H9 (cell line): ENCODE results near the gene HAGHL. TPM values are rescaled to one million over a fixed set of nuclear protein-coding genes. Genes with fewer than 3 reads are reported as not detected.

ENCODE experiments used
- DNase-seq: peaks from one replicate; pipeline ENCODE4 v3.0.0-alpha.2; 2017
- H2AFZ ChIP-seq: one replicate; pipeline ENCODE4 v1.6.1; 2013; ENCODE audit warnings: mild to moderate bottlenecking, low read length, control low read depth, moderate library complexity
- H2AK5ac ChIP-seq: 2 replicates; pipeline ENCODE4 v1.6.1; 2013; ENCODE audit warnings: low read length, control low read depth, mixed read lengths; ENCODE audit not compliant: insufficient read length
- H2BK120ac ChIP-seq: one replicate; pipeline ENCODE4 v1.6.1; 2013; ENCODE audit warnings: low read depth, mild to moderate bottlenecking, low read length, control low read depth, inconsistent platforms; ENCODE audit not compliant: poor library complexity, severe bottlenecking
- H2BK12ac ChIP-seq: 2 replicates; pipeline ENCODE4 v1.6.1; 2013; ENCODE audit warnings: low read length, control low read depth, mixed read lengths, low read depth; ENCODE audit not compliant: insufficient read length
- H2BK15ac ChIP-seq: 2 replicates; pipeline ENCODE4 v1.6.1; 2013; ENCODE audit warnings: low read depth, low read length, control low read depth
- H2BK20ac ChIP-seq: one replicate; pipeline ENCODE4 v1.6.1; 2013; ENCODE audit warnings: low read depth, mild to moderate bottlenecking, low read length, control low read depth, inconsistent platforms; ENCODE audit not compliant: poor library complexity, severe bottlenecking
- H2BK5ac ChIP-seq: 2 replicates; pipeline ENCODE4 v1.6.1; 2013; ENCODE audit warnings: low read length, control low read depth, mixed read lengths; ENCODE audit not compliant: insufficient read length
- H3K14ac ChIP-seq: 2 replicates; pipeline ENCODE4 v1.6.1; 2013; ENCODE audit warnings: low read length, control low read depth; ENCODE audit not compliant: insufficient read depth
- H3K18ac ChIP-seq: 2 replicates; pipeline ENCODE4 v1.6.1; 2013; ENCODE audit warnings: low read depth, mild to moderate bottlenecking, mixed read lengths, low read length, control low read depth; ENCODE audit not compliant: insufficient read length
- H3K23ac ChIP-seq: 2 replicates; pipeline ENCODE4 v1.6.1; 2013; ENCODE audit warnings: low read length, control low read depth, mixed read lengths, low read depth; ENCODE audit not compliant: insufficient read length
- H3K23me2 ChIP-seq: 2 replicates; pipeline ENCODE4 v1.6.1; 2013; ENCODE audit warnings: low read depth, mild to moderate bottlenecking, mixed read lengths, low read length, control low read depth; ENCODE audit not compliant: insufficient read length, poor library complexity, severe bottlenecking
- H3K27ac ChIP-seq: 2 replicates; pipeline ENCODE4 v1.5.1; 2013; ENCODE audit warnings: low read length, control low read depth, mixed read lengths, low read depth; ENCODE audit not compliant: insufficient read length
- H3K27me3 ChIP-seq: 2 replicates; pipeline ENCODE4 v1.6.1; 2013; ENCODE audit warnings: low read length, control low read depth, inconsistent platforms; ENCODE audit not compliant: insufficient read depth
- H3K4ac ChIP-seq: 2 replicates; pipeline ENCODE4 v1.6.1; 2013; ENCODE audit warnings: low read depth, mild to moderate bottlenecking, control low read depth, inconsistent platforms, low read length, moderate library complexity
- H3K4me1 ChIP-seq: 2 replicates; pipeline ENCODE4 v1.6.1; 2013; ENCODE audit warnings: low read length, control low read depth, inconsistent platforms; ENCODE audit not compliant: insufficient read depth
- H3K4me2 ChIP-seq: 2 replicates; pipeline ENCODE4 v1.6.1; 2013; ENCODE audit warnings: low read length, control low read depth, mixed read lengths; ENCODE audit not compliant: insufficient read length, insufficient read depth
- H3K56ac ChIP-seq: 2 replicates; pipeline ENCODE4 v1.6.1; 2013; ENCODE audit warnings: low read depth, mild to moderate bottlenecking, mixed read lengths, low read length, control low read depth; ENCODE audit not compliant: insufficient read length
- H3K79me1 ChIP-seq: 2 replicates; pipeline ENCODE4 v1.6.1; 2013; ENCODE audit warnings: low read depth, mild to moderate bottlenecking, moderate library complexity, low read length, control low read depth, inconsistent platforms; ENCODE audit not compliant: insufficient read depth, poor library complexity, severe bottlenecking
- H3K79me2 ChIP-seq: 2 replicates; pipeline ENCODE4 v1.6.1; 2013; ENCODE audit warnings: low read length, control low read depth, inconsistent platforms; ENCODE audit not compliant: insufficient read depth
- H3K9ac ChIP-seq: 2 replicates; pipeline ENCODE4 v1.6.1; 2013; ENCODE audit warnings: low read length, control low read depth, mixed read lengths; ENCODE audit not compliant: insufficient read length; ENCODE audit errors: extremely low read depth
- H3K9me3 ChIP-seq: one replicate; pipeline ENCODE4 v1.6.1; 2013; ENCODE audit warnings: low read depth, low read length, inconsistent platforms; ENCODE audit not compliant: control insufficient read depth
- H3T11ph ChIP-seq: one replicate; pipeline ENCODE4 v1.6.1; 2013; ENCODE audit warnings: mild to moderate bottlenecking, low read length, control low read depth, inconsistent platforms
- H4K20me1 ChIP-seq: one replicate; pipeline ENCODE4 v1.6.1; 2013; ENCODE audit not compliant: control insufficient read depth, insufficient read length, insufficient read depth
- H4K5ac ChIP-seq: 2 replicates; pipeline ENCODE4 v1.6.1; 2013; ENCODE audit warnings: low read depth, mild to moderate bottlenecking, mixed read lengths, low read length, control low read depth; ENCODE audit not compliant: insufficient read length
- H4K8ac ChIP-seq: replicated peaks from 2 replicates; pipeline ENCODE4 v1.6.1; 2013; ENCODE audit warnings: low read length, control low read depth, mixed read lengths, low read depth; ENCODE audit not compliant: insufficient read length
- H4K91ac ChIP-seq: 2 replicates; pipeline ENCODE4 v1.6.1; 2013; ENCODE audit warnings: low read depth, mild to moderate bottlenecking, moderate library complexity, mixed read lengths, low read length, control low read depth; ENCODE audit not compliant: insufficient read length
- H3K27ac Mint-ChIP-seq, 3 experiments: 2 replicates in 2 of 3; 3 replicates in 1 of 3; pipeline ENCODE4 v1.8.0; 2020 to 2021; ENCODE audit warnings: mixed read lengths in 3 of 3, mild to moderate bottlenecking in 1 of 3, moderate library complexity in 1 of 3
- H3K27me3 Mint-ChIP-seq: 2 replicates; pipeline ENCODE4 v1.8.0; 2021; ENCODE audit warnings: low read depth, mild to moderate bottlenecking, moderate library complexity, mixed read lengths
- H3K36me3 Mint-ChIP-seq, 3 experiments: 2 replicates in 2 of 3; 3 replicates in 1 of 3; pipeline ENCODE4 v1.8.0; 2020 to 2021; ENCODE audit warnings: low read depth in 3 of 3, mixed read lengths in 3 of 3; ENCODE audit not compliant: insufficient read depth in 1 of 3
- H3K4me1 Mint-ChIP-seq, 2 experiments: 2 replicates each; pipeline ENCODE4 v1.8.0; 2020; ENCODE audit warnings: mixed read lengths in 2 of 2
- H3K4me3 Mint-ChIP-seq, 2 experiments: 2 replicates in 1 of 2; 3 replicates in 1 of 2; pipeline ENCODE4 v1.8.0; 2020 to 2021; ENCODE audit warnings: mild to moderate bottlenecking in 2 of 2, mixed read lengths in 2 of 2, moderate library complexity in 1 of 2
- H3K9me3 Mint-ChIP-seq, 2 experiments: 2 replicates in 1 of 2; 3 replicates in 1 of 2; pipeline ENCODE4 v1.8.0; 2020; ENCODE audit warnings: mild to moderate bottlenecking in 2 of 2, mixed read lengths in 2 of 2, moderate library complexity in 1 of 2
- CTCF ChIP-seq: fragments of 200-600 bp; sonication (generic); conservative IDR thresholded peaks from 3 replicates; pipeline ENCODE4 v1.8.0; 2021; ENCODE audit warnings: antibody characterized with exemption, mild to moderate bottlenecking
- WGBS: extraction: QIAGEN DNeasy Blood & Tissue Kit; methylation state at CpG from one replicate; pipeline ENCODE4 v1.1.7; 2013; ENCODE audit warnings: missing lambda C conversion rate, low lambda C conversion rate, mixed read lengths; ENCODE audit not compliant: insufficient read length; ENCODE audit errors: extremely low coverage; 5-methylcytosine and 5-hydroxymethylcytosine counted together
- total RNA-seq: library from RNA; stranded (reverse); gene quantifications from 2 replicates; pipeline ENCODE4 v1.2.1, GENCODE V29; 2021

HAGHL gene
- total RNA-seq, 1 experiment from 2014 or later, result 25.2 TPM

- H3K27me3 ChIP-seq, result no peaks in the 10 kb centered on the region
- no CpG with 5 or more reads among the region's 21 CpGs for WGBS
- Mint-ChIP-seq H3K36me3 (peaks cover 0 to 5% (median 0%) of the 10 kb centered on the region in 3 experiments; a peak in 1 of 7 replicates), H3K27ac (no peak overlapping the region), H3K4me3 (no peak overlapping the region; a peak in 1 of 5 replicates), H3K4me1 (peaks cover 5 to 7% of the 10 kb centered on the region in 2 experiments), H3K9me3 (no peaks in the 10 kb centered on the region), H3K27me3 (no peaks in the 10 kb centered on the region)
- no peak overlapping the region for H3K9ac ChIP-seq
- no peak overlapping the region for H3T11ph ChIP-seq
- H3K23ac ChIP-seq, result no peak overlapping the region
- no peak overlapping the region for H3K18ac ChIP-seq
- H2BK12ac ChIP-seq, result no peak overlapping the region
- H4K5ac ChIP-seq, result no peak overlapping the region
- H3K79me1 ChIP-seq, result no peaks in the 10 kb centered on the region
- no peak for DNase-seq
- H3K27ac ChIP-seq, result no peak overlapping the region
- H3K4me2 ChIP-seq, result no peak overlapping the region
- no peak overlapping the region for H3K14ac ChIP-seq
- H2BK5ac ChIP-seq, result no peak overlapping the region
- no peak overlapping the region for H2BK120ac ChIP-seq
- no peak overlapping the region for H2BK15ac ChIP-seq
- TF ChIP-seq CTCF, result peak; percentile 62
- H3K79me2 ChIP-seq, result no peaks in the 10 kb centered on the region
- no peak overlapping the region for H2AK5ac ChIP-seq
- no peak overlapping the region for H3K56ac ChIP-seq
- peaks cover 2% of the 10 kb centered on the region; the same call in 1 of the 2 replicates for H3K4me1 ChIP-seq
- no peak overlapping the region for H2BK20ac ChIP-seq
- H3K4ac ChIP-seq, result no peak overlapping the region
- no peak overlapping the region for H2AFZ ChIP-seq
- peaks cover 10% of the 10 kb centered on the region for H3K23me2 ChIP-seq
- no peak overlapping the region for H4K8ac ChIP-seq
- no peaks in the 10 kb centered on the region for H3K9me3 ChIP-seq
- no peaks in the 10 kb centered on the region for H4K20me1 ChIP-seq
- no peak overlapping the region for H4K91ac ChIP-seq
Observed at GRCh38 chr16:743794-744500, 17.0 kb downstream of the HAGHL start.
